NCI-H187 treated with DMSO at 0.1 percent for 48 hours (cell line): ENCODE results near the gene UHRF1.
"Not testable (repeated sequence)": the region's sequence is repeated elsewhere in the genome, so short reads cannot be mapped to it uniquely, and the experiment has no call there.

Experiments used
- DNase-seq: peaks from one replicate; lab custom pipeline; 2025; lab: John Stamatoyannopoulos, UW

UHRF1 gene

DNA sequence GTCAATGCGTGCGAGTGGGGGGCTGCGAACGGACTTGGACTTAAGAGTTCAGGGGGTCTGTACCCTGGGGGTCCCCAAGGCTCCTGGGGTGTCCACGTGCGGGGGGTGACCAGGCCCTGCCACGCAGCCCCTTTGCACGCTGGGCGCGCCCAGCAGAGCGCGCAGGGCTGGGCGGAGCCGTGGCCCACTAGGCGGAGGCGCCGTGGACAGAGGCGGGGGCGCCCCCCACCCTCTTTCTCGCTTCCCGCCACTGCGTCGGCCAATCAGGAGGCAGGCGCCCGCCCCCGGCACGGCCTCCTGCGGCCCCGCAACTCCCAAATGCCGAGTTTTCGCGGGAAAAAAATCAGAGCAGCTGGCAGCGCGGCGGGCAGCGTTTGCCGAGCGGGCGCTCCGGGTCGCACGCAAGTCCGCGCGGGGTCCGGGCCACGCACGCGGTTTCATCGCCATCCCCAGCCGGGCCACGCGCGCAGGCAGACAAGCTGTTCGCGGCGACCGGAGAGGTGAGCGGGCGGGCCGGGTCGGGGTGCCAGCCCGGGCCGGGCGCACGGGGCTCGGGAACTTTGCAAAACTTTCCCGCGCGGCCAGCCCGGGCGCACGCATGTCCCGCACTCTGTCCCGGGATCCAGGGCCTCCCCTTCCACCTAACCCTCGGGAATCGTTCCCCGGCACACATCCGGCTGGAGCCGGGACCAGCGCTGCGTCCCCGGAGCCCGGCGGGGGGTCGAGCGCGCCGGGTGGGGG, at the start of gene UHRF1:
UHRF1 (plus strand) TSS at position 346 of the 741 bp plus-strand sequence. CDS start 1,385 bp downstream, outside the sequence.
- no peak for DNase-seq

DNA sequence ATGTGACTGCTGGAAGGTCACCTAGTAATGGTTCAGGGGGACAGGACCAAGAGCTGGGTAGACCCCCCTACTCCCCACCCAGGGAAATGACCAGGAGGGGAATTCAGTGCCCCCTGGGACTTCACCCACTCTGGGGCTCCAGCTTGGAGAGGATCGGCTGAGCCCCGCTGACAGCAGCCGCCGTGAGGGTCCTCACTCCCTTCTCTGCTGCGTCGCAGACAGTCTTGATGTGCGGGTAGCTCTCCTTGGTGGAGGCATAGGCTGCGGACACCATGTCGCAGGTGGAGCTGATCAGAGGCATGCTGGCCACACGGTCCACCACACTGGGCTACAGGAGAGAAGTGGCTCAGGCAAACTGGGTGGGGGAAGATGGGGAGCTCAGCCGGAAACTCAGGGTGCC, 49.6 kb upstream of the UHRF1 start:
- no peak for DNase-seq

DNA sequence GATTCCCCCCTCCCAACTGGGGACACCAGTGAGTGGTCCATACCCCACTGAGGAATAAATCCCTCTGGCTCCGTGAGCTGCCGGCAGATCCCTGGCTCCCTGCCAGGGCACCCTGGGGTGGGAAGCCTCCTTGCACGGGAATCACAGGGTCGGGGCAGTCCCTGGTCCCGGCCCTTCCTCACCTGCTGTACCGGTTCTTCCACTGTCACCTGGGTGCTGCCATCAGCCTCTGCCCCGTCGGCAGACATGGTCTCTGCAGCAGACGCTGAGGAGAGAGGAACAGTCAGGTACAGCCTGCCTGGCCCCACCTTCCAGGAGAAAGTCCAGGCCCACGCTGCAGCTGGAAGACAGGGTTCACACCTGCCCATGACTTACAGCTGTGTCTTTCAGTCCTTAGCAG, 48.2 kb upstream of the UHRF1 start:
- no peak for DNase-seq

GRCh38 chr19:4866595-4867424, 42.5 kb upstream of the UHRF1 start:
- DNase-seq = no peak

GRCh38 chr19:4867534-4868285, 41.6 kb upstream of the UHRF1 start, which contains the start of gene PLIN3:
Gene PLIN3, minus strand, starts transcription at chr19:4867667. Its CDS starts 6,273 bp downstream, at chr19:4861394.
- no peak for DNase-seq

DNA sequence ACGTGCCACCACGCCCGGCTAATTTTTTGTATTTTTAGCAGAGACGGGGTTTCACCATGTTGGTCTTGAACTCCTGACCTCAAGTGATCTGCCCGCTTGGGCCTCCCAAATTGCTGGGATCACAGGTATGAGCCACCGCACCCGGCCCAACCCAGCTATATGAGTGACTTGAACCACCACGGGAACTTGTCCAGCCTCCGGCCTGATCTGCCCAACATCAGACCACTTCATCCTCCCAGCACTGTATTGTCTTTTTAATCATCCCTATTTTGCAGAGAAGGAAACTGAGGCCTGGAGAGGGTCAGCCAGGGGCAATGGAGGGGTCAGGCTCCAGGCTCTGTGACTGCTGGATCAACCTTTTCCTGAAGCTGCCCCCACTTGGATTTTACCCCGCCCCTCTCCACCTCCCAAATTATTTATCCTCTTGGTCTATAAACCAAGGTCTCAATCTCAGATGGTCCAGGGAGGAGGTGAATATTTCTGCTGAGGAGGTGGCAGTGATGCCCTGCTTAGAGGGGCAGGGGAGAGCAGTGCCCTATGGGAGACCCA, 40.9 kb upstream of the UHRF1 start:
- no peak for DNase-seq

DNA sequence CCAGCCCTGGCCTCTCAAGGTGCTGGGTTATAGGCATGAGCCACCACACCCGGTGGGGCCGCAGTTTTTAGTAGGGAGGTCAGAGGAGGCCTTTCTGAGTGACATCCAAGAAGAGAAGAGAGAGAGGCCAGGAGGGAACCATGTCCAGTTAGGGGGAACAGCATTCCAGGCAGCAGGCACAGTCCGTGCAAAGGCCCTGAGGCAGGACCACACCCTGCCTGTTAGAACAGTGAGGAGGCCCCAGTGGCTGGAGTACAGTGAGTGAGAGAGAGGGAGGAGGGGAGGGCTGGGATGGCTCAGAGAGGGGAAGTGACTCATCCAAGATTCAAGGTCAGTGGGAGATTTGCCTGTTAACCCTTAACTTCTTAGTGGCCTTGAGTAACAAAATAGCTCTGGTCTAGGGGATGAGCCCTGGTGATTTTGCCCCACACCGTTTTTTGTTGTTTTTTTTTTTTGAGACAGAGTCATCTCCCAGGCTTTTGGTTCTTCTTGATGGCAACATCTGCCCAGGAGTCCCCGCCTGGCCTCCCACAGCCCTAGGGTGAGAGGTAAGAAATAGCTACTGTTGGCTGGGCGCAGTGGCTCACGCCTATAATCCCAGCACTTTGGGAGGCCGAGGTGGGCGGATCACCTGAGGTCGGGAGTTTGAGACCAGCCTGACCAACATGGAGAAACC, 39.1 kb upstream of the UHRF1 start:
- DNase-seq = no peak

- no peak for DNase-seq
These were observed 37.6 kb upstream of the UHRF1 start for GRCh38 chr19:4871711-4872110.

- DNase-seq = no peak
These were observed 35.4 kb upstream of the UHRF1 start for GRCh38 chr19:4873930-4874329.

DNA sequence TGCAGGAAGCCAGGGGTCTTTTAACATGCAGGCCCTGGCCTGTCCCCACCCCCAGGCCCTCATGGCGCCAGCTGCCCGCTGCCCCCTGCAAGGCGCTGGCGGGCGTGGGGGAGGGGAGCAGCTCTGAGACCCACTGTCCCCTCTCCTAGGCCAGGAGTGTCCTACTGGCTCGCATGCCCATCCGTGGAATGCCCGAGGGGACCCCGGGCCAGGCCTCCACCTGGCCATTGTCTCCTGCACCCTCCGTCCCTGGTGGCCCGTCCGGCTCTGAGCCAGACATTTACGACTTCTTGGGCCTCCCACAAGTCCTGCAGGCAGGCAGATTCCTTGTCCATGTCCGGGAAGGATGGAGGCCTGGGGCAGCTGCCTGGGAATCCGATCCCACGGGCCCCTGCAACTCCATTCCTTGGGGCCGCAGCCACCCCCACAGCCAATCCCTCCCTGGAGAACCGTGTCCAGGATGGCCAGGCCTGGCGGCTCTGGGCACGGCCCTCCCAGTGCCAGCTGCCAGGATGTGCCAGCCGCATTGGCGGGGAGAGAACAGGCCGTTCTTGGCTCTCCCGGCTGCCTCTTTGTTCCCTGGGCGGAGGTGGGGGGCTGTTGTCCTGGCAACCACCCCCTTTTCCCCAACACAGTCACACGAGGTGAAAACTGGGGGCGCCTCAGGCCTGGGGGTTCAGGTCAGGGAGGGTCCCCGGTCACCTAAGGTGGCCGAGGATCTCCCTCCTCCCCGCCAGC, 31.4 kb upstream of the UHRF1 start:
- no peak for DNase-seq

- DNase-seq = no peak
These were observed 30.8 kb upstream of the UHRF1 start for GRCh38 chr19:4878491-4878968.

- no peak for DNase-seq
These were observed 30.3 kb upstream of the UHRF1 start for GRCh38 chr19:4879041-4879440.

- DNase-seq = not testable (repeated sequence)
These were observed 26.4 kb upstream of the UHRF1 start for GRCh38 chr19:4882874-4883273.

DNA sequence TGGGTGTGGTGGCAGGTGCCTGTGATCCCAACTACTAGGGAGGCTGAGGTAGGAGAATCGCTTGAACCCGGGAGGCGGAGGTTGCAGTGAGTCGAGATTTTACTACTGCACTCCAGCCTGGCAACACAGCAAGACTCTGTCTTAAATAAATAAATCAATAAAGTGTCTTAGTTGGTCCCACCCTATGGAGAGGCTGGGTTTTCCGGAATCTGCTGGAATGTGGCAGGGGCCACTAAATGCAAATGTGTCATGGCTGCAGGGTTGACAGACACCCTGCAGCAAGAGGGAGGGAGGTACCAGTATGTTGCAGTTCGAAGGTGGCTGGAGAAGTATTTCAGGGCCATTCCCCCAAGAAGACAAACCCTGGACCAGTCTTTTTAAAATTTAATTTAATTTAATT, 24.3 kb upstream of the UHRF1 start:
- not testable (repeated sequence) for DNase-seq

DNA sequence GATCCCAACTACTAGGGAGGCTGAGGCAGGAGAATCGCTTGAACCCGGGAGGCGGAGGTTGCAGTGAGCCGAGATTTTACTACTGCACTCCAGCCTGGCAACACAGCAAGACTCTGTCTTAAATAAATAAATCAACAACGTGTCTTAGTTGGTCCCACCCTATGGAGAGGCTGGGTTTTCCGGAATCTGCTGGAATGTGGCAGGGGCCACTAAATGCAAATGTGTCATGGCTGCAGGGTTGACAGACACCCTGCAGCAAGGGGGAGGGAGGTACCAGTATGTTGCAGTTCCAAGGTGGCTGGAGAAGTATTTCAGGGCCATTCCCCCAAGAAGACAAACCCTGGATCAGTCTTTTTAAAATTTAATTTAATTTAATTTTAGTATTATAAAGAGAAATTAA, 21.5 kb upstream of the UHRF1 start:
- not testable (repeated sequence) for DNase-seq

DNA sequence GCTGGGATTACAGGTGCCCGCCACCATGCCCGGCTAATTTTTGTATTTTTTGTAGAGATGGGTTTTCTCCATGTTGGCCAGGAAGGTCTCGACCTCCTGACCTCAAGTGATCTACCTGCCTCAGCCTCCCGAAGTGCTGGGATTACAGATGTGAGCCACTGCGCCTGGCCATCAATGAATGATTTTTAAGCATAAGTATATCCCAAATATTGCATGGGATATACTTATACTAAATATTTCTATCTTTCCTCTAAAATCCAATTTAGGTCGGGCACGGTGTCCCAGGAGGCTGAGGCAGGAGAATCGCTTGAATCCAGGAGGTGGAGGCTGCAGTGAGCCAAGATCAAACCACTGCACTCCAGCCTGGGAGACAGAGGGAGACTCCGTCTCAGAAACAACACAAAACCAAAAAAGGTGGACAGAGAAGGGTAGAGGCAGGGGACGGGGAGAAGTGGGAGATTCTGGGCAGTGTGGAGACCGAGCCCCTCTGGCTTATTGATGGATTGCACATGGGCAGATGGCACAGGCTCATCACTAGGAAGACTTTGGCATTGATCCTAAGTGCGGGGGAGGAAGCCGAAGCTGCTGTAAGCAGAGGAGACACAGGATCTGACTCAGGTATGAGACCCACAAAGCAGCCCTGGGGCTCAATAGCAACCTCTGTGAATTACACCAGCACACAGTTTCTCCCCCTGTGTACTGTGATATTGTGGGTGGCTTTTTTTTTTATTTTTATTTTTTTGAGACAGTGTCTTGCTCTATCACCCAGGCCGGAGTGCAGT, 20.1 kb upstream of the UHRF1 start:
- no peak for DNase-seq

DNA sequence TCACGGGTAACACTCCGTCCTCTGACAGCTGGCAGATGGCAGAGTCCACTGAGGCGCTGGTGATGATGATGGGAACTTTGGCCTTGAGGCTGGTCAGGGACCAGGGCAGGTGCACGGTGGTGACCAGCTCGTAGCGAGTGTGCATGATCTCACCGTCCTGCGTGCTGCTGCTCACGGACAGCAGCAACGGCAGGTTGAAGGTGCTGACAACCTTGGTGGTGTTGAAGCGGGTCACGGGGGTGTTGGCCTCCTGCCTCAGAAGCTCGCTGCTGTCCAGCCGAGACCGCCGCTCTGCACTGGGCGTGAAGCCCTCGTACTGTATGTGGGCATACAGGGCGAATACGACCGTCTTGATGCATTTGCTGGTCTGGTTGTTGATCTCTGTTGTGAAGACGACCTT, 18.2 kb upstream of the UHRF1 start:
- no peak for DNase-seq

DNA sequence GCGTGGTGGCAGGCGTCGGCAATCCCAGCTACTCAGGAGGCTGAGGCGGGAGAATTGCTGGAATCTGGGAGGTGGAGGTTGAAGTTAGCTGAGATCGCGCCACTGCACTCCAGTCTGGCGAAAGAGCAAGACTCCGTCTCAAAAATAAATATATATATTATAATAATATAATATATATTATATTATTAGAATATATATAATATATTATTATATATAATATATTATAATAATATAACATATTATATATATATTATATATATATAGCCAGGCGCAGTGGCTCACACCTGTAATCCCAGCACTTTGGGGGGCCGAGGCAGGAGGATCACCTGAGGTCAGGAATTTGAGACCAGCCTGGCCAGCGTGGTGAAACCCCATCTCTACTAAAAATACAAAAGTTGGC, 16.3 kb upstream of the UHRF1 start:
- not testable (repeated sequence) for DNase-seq

GRCh38 chr19:4896372-4896771, 12.9 kb upstream of the UHRF1 start:
- no peak for DNase-seq

DNA sequence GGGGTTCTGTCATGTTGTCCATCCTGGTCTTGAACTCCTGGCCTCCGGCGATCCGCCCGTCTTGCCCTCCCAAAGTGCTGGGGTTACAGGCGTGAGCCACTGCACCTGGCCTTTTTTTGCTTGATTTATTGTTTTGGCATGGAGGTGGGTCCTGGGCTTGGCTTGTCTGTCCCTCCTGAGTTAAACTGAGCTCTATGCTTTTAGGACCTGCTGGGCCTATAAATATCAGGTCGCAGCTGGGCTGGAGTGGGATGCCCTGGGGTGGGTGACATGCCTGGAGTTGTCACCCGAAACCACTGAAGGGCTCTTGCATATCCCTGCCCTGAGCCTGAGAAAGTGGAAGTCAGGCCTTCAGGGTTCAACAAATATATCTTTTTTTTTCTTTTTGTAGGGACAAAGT, 12.2 kb upstream of the UHRF1 start:
- DNase-seq = no peak
